ENCODE data around the gene ARL10. TPM values are rescaled to one million over a fixed set of nuclear protein-coding genes. Genes with fewer than 3 reads are reported as not detected.
A peak's percentile ranks its signal among the peaks of the same experiment; 100 is the strongest.

The ARL10 gene
- total RNA-seq, 1 donor from 2014 or later, result 33.7 TPM

- no peak for TF ChIP-seq CTCF (IDR thresholded peaks at IDR 0.05)
- Mint-ChIP-seq H3K9me3 (ENCODE audit: low read depth) (peaks cover 8% of the 10 kb centered on the region), H3K4me1 (ENCODE audit: low read depth) (peaks cover 35% of the 10 kb centered on the region), H3K27me3 (ENCODE audit: low read depth) (peaks cover 21% of the 10 kb centered on the region), H3K4me3 (ENCODE audit: unreplicated experiment) (no peak overlapping the region), H3K36me3 (ENCODE audit: low read depth) (peaks cover 1% of the 10 kb centered on the region), H3K27ac (ENCODE audit: unreplicated experiment) (no peak overlapping the region)
- DNase-seq (ENCODE audit: low spot score), result no peak
Observed at GRCh38 chr5:176418251-176418650, 53.0 kb downstream of the ARL10 start.

GRCh38 chr5:176420086-176420485, 54.8 kb downstream of the ARL10 start:
- H3K36me3 Mint-ChIP-seq (ENCODE audit: low read depth), result peaks cover 1% of the 10 kb centered on the region
- peaks cover 8% of the 10 kb centered on the region for H3K9me3 Mint-ChIP-seq (ENCODE audit: low read depth)
- no peak for TF ChIP-seq CTCF (IDR thresholded peaks at IDR 0.05)
- H3K27ac Mint-ChIP-seq (ENCODE audit: unreplicated experiment), result no peak overlapping the region
- DNase-seq (ENCODE audit: low spot score), result no peak
- H3K4me1 Mint-ChIP-seq (ENCODE audit: low read depth), result peaks cover 32% of the 10 kb centered on the region
- no peak overlapping the region for H3K4me3 Mint-ChIP-seq (ENCODE audit: unreplicated experiment)
- peaks cover 21% of the 10 kb centered on the region for H3K27me3 Mint-ChIP-seq (ENCODE audit: low read depth)

- TF ChIP-seq CTCF (IDR thresholded peaks at IDR 0.05), result no peak
- Mint-ChIP-seq H3K27ac (ENCODE audit: unreplicated experiment) (no peak overlapping the region), H3K4me1 (ENCODE audit: low read depth) (peaks cover 34% of the 10 kb centered on the region), H3K4me3 (ENCODE audit: unreplicated experiment) (no peak overlapping the region), H3K27me3 (ENCODE audit: low read depth) (peaks cover 21% of the 10 kb centered on the region), H3K36me3 (ENCODE audit: low read depth) (peaks cover 1% of the 10 kb centered on the region), H3K9me3 (ENCODE audit: low read depth) (peaks cover 8% of the 10 kb centered on the region)
- DNase-seq (ENCODE audit: low spot score), result no peak
Observed at GRCh38 chr5:176420972-176421544, 55.8 kb downstream of the ARL10 start.

- H3K36me3 Mint-ChIP-seq (ENCODE audit: low read depth), result peaks cover 1% of the 10 kb centered on the region
- H3K27ac Mint-ChIP-seq (ENCODE audit: unreplicated experiment), result no peak overlapping the region
- H3K27me3 Mint-ChIP-seq (ENCODE audit: low read depth), result peaks cover 21% of the 10 kb centered on the region
- no peak overlapping the region for H3K4me3 Mint-ChIP-seq (ENCODE audit: unreplicated experiment)
- no peak for TF ChIP-seq CTCF (IDR thresholded peaks at IDR 0.05)
- no peak for DNase-seq (ENCODE audit: low spot score)
- H3K4me1 Mint-ChIP-seq (ENCODE audit: low read depth), result peaks cover 28% of the 10 kb centered on the region
- peaks cover 8% of the 10 kb centered on the region for H3K9me3 Mint-ChIP-seq (ENCODE audit: low read depth)
Observed at GRCh38 chr5:176424181-176424580, 58.9 kb downstream of the ARL10 start.

GRCh38 chr5:176425138-176425537, 59.9 kb downstream of the ARL10 start:
- Mint-ChIP-seq H3K4me1 (ENCODE audit: low read depth) (peaks cover 28% of the 10 kb centered on the region), H3K27me3 (ENCODE audit: low read depth) (peaks cover 20% of the 10 kb centered on the region), H3K9me3 (ENCODE audit: low read depth) (peaks cover 8% of the 10 kb centered on the region), H3K27ac (ENCODE audit: unreplicated experiment) (peak overlapping the region; percentile 78), H3K4me3 (ENCODE audit: unreplicated experiment) (no peak overlapping the region), H3K36me3 (ENCODE audit: low read depth) (peaks cover 1% of the 10 kb centered on the region)
- TF ChIP-seq CTCF (IDR thresholded peaks at IDR 0.05), result no peak
- DNase-seq (ENCODE audit: low spot score), result no peak

Data from chondrocyte (in vitro differentiated cells).